HEK293 (cell line): ENCODE results near the gene MYCN.
A peak's percentile ranks its signal among the peaks of the same experiment; 100 is the strongest.

Source experiments
- CTCF ChIA-PET: fragments of 350-600 bp; formaldehyde crosslinking; extraction: SDS; loops from one replicate; lab custom pipeline; 2021; ENCODE audit warnings: antibody characterized with exemption; lab: Yijun Ruan, JAX
- POLR2A ChIA-PET: fragments of 300-600 bp; formaldehyde crosslinking; extraction: SDS; loops from one replicate; lab custom pipeline; 2020; ENCODE audit warnings: antibody characterized with exemption, inconsistent platforms; lab: Yijun Ruan, JAX
- H3K27ac ChIP-seq: fragments of 200-500 bp; sonication (Bioruptor generic); 2 replicates; pipeline ENCODE4 v1.5.1; 2014; ENCODE audit warnings: low read depth, low read length, control low read depth, inconsistent platforms; ENCODE audit errors: extremely low read depth
- H3K36me3 ChIP-seq, 2 experiments: fragments of 200-500 bp in 1 of 2; sonication (Bioruptor generic) in 1 of 2; 1 replicate in 1 of 2; 2 replicates in 1 of 2; pipeline ENCODE4 v1.5.1; 2014 to 2017; ENCODE audit warnings: inconsistent platforms in 2 of 2, low read length in 2 of 2; ENCODE audit not compliant: control insufficient read depth in 2 of 2, insufficient read depth in 1 of 2
- H3K4me1 ChIP-seq: fragments of 200-500 bp; sonication (Bioruptor generic); 2 replicates; pipeline ENCODE4 v1.5.1; 2014; ENCODE audit warnings: mild to moderate bottlenecking, low read length, inconsistent platforms; ENCODE audit not compliant: control insufficient read depth, insufficient read depth
- H3K4me3 ChIP-seq: 2 replicates; pipeline ENCODE4 v1.5.1; 2011; ENCODE audit warnings: low read depth, mild to moderate bottlenecking, control low read depth, low read length, moderate library complexity
- H3K9me3 ChIP-seq: fragments of 200-500 bp; sonication (Bioruptor generic); 2 replicates; pipeline ENCODE4 v1.5.1; 2014; ENCODE audit warnings: low read depth, low read length, inconsistent platforms; ENCODE audit not compliant: control insufficient read depth, insufficient read depth
- KLF1 ChIP-seq: fragments of 450-650 bp; formaldehyde crosslinking; IDR thresholded peaks from 2 replicates; pipeline ENCODE4 v1.5.1; 2016; ENCODE audit warnings: missing biosample characterization, missing genetic modification characterization
- KLF8 ChIP-seq: fragments of 450-650 bp; formaldehyde crosslinking; IDR thresholded peaks from 2 replicates; pipeline ENCODE4 v1.5.1; 2016; ENCODE audit warnings: missing biosample characterization, missing genetic modification characterization
- OSR2 ChIP-seq: fragments of 450-650 bp; formaldehyde crosslinking; IDR thresholded peaks from 2 replicates; pipeline ENCODE4 v1.5.1; 2016; ENCODE audit warnings: missing biosample characterization, missing genetic modification characterization
- PBX3 ChIP-seq: sonication (generic); formaldehyde crosslinking; IDR thresholded peaks from 2 replicates; pipeline ENCODE4 v1.8.1; 2022; ENCODE audit warnings: mild to moderate bottlenecking, moderate library complexity, missing genetic modification reagents
- PRDM6 ChIP-seq: fragments of 450-650 bp; formaldehyde crosslinking; IDR thresholded peaks from 2 replicates; pipeline ENCODE4 v1.5.1; 2017; ENCODE audit warnings: missing biosample characterization, missing genetic modification characterization
- SCRT2 ChIP-seq: fragments of 450-650 bp; formaldehyde crosslinking; IDR thresholded peaks from 2 replicates; pipeline ENCODE4 v1.5.1; 2016; ENCODE audit warnings: missing biosample characterization, missing genetic modification characterization
- YY1 ChIP-seq: fragments of 450-650 bp; formaldehyde crosslinking; IDR thresholded peaks from 2 replicates; pipeline ENCODE4 v1.5.1; 2018; ENCODE audit warnings: missing biosample characterization, missing genetic modification characterization
- ZFP69B ChIP-seq: fragments of 450-650 bp; formaldehyde crosslinking; IDR thresholded peaks from 2 replicates; pipeline ENCODE4 v1.5.1; 2016; ENCODE audit warnings: missing biosample characterization, missing genetic modification characterization
- ZNF146 ChIP-seq: fragments of 450-650 bp; formaldehyde crosslinking; IDR thresholded peaks from 2 replicates; pipeline ENCODE4 v1.5.1; 2016; ENCODE audit warnings: missing biosample characterization, missing genetic modification characterization
- ZNF169 ChIP-seq: fragments of 450-650 bp; formaldehyde crosslinking; IDR thresholded peaks from 2 replicates; pipeline ENCODE4 v1.5.1; 2016; ENCODE audit warnings: missing biosample characterization, missing genetic modification characterization
- ZNF23 ChIP-seq: fragments of 450-650 bp; formaldehyde crosslinking; IDR thresholded peaks from 2 replicates; pipeline ENCODE4 v1.5.1; 2016; ENCODE audit warnings: missing biosample characterization, missing genetic modification characterization, borderline replicate concordance
- ZNF266 ChIP-seq: fragments of 450-650 bp; formaldehyde crosslinking; IDR thresholded peaks from 2 replicates; pipeline ENCODE4 v1.5.1; 2016; ENCODE audit warnings: missing biosample characterization, missing genetic modification characterization, low read depth
- ZNF548 ChIP-seq: fragments of 450-650 bp; formaldehyde crosslinking; IDR thresholded peaks from 2 replicates; pipeline ENCODE4 v1.5.1; 2016; ENCODE audit warnings: missing biosample characterization, missing genetic modification characterization
- ZNF677 ChIP-seq: fragments of 450-650 bp; IDR thresholded peaks from 2 replicates; pipeline ENCODE4 v1.5.0; 2018; ENCODE audit warnings: missing biosample characterization, mild to moderate bottlenecking, missing genetic modification characterization, moderate library complexity
- ZNF707 ChIP-seq: fragments of 450-650 bp; formaldehyde crosslinking; IDR thresholded peaks from 2 replicates; pipeline ENCODE4 v1.5.1; 2016; ENCODE audit warnings: missing biosample characterization, missing genetic modification characterization
- ZNF777 ChIP-seq: fragments of 450-650 bp; formaldehyde crosslinking; IDR thresholded peaks from 2 replicates; pipeline ENCODE4 v1.5.1; 2017; ENCODE audit warnings: missing biosample characterization, missing genetic modification characterization, borderline replicate concordance
- ZNF843 ChIP-seq: fragments of 450-650 bp; formaldehyde crosslinking; IDR thresholded peaks from 2 replicates; pipeline ENCODE4 v1.5.1; 2016; ENCODE audit warnings: missing biosample characterization, missing genetic modification characterization

MYCN gene

GRCh38 chr2:15894481-15895144, 45.7 kb upstream of the MYCN start:
- Histone ChIP-seq H3K27ac (no peak overlapping the region), H3K9me3 (no peaks in the 10 kb centered on the region), H3K36me3 (no peaks in the 10 kb centered on the region), H3K4me3 (no peak overlapping the region), H3K4me1 (no peaks in the 10 kb centered on the region)
- ChIA-PET POLR2A (no interaction called here), CTCF (interaction anchor here (0.6 kb wide), 1 partner anchor 83 kb away, joined by 3 read pairs; no protein-coding TSS in a partner anchor)
- TF ChIP-seq ZNF548 (tag by site-specific recombination) (no peak), SCRT2 (tag by site-specific recombination) (peak; percentile 55)

GRCh38 chr2:15895615-15896469, 44.5 kb upstream of the MYCN start:
- no peaks in the 10 kb centered on the region for H3K9me3 ChIP-seq
- no peaks in the 10 kb centered on the region for H3K4me1 ChIP-seq
- H3K27ac ChIP-seq: no peak overlapping the region
- H3K36me3 ChIP-seq: no peaks in the 10 kb centered on the region
- TF ChIP-seq PRDM6: no peak
- no peak for TF ChIP-seq KLF1 (tag by site-specific recombination)
- TF ChIP-seq, all 188 proteins: peak for 0
- ChIA-PET CTCF (interaction anchor here (0.7 kb wide), 1 partner anchor 17 kb away, joined by 3 read pairs; no protein-coding TSS in a partner anchor), POLR2A (no interaction called here)
- no peak overlapping the region for H3K4me3 ChIP-seq

GRCh38 chr2:15896859-15897258, 43.5 kb upstream of the MYCN start:
- no peaks in the 10 kb centered on the region for H3K9me3 ChIP-seq
- TF ChIP-seq ZNF266 (tag by site-specific recombination) (no peak), ZNF146 (tag by site-specific recombination) (no peak), PBX3 (CRISPR knock-in tag) (no peak), ZNF677 (no peak), ZNF23 (tag by site-specific recombination) (no peak), OSR2 (tag by site-specific recombination) (no peak), ZNF843 (tag by site-specific recombination) (no peak), ZNF777 (tag by site-specific recombination) (no peak), YY1 (tag by site-specific recombination) (no peak), ZNF169 (tag by site-specific recombination) (no peak), ZNF707 (tag by site-specific recombination) (no peak), KLF8 (tag by site-specific recombination) (no peak), ZFP69B (tag by site-specific recombination) (no peak)
- H3K4me3 ChIP-seq: no peak overlapping the region
- POLR2A ChIA-PET: no interaction called here
- CTCF ChIA-PET: interaction anchor here (1.3 kb wide), 1 partner anchor 13 kb away, joined by 5 read pairs; no protein-coding TSS in a partner anchor
- no peaks in the 10 kb centered on the region for H3K36me3 ChIP-seq
- H3K27ac ChIP-seq: no peak overlapping the region
- no peaks in the 10 kb centered on the region for H3K4me1 ChIP-seq
